Measurements from ENCODE around the gene PCP4. TPM values are rescaled to one million over a fixed set of nuclear protein-coding genes. Genes with fewer than 3 reads are reported as not detected.

The PCP4 gene
- total RNA-seq, 1 experiment from 2014 or later, result 4.7 TPM

DNA sequence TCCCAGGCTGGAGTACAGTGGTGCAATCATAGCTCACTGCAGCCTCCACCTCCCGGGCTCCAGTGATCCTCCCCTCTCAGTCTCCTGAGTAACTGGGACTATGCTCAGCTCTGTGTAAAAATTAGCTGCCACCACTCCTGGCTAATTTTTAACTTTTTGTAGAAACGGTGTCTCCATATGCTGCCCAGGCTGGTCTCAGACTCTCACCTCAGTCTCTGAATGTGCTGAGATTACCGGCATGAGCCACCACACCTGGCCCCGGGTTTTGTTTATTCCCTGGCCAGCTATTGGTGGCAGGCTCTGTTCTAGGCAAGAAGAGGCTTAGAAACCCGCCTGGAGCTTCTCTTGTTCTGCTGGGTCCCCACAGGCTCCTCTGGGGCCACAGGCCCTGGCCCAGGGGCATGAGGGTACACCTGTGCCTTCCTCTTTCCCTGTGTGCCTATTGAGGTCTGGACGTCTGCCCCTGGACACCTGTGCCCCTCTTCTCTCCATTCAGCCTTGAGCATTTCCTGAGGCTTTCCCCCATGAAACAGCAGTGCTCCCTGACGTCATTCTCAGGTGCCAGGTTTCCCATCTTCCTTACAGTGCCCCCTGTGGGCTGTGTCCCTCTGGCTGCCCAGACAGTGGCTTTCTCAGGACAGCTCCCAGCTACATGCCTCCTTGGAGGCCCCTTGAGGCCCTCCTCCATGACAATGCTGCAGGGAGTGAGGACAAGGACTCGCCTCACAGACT lies 57.5 kb downstream of the PCP4 start:
- no peaks in the 10 kb centered on the region for H3K36me3 ChIP-seq (ENCODE audit: control insufficient read depth, insufficient read depth, low read length)
- no TSS peak for BruUV-seq (replicated peaks)
- TF ChIP-seq, protein P1, sequence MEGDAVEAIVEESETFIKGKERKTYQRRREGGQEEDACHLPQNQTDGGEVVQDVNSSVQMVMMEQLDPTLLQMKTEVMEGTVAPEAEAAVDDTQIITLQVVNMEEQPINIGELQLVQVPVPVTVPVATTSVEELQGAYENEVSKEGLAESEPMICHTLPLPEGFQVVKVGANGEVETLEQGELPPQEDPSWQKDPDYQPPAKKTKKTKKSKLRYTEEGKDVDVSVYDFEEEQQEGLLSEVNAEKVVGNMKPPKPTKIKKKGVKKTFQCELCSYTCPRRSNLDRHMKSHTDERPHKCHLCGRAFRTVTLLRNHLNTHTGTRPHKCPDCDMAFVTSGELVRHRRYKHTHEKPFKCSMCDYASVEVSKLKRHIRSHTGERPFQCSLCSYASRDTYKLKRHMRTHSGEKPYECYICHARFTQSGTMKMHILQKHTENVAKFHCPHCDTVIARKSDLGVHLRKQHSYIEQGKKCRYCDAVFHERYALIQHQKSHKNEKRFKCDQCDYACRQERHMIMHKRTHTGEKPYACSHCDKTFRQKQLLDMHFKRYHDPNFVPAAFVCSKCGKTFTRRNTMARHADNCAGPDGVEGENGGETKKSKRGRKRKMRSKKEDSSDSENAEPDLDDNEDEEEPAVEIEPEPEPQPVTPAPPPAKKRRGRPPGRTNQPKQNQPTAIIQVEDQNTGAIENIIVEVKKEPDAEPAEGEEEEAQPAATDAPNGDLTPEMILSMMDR (IDR thresholded peaks at IDR 0.05; ENCODE audit: insufficient read depth in 1 of 2, low read depth in 1 of 2, low read length in 1 of 2, severe bottlenecking in 1 of 2, unreplicated experiment in 1 of 2), result no peak
- no peak overlapping the region for H3K27ac Mint-ChIP-seq (ENCODE audit: unreplicated experiment)
- H3K9me3 Mint-ChIP-seq (ENCODE audit: unreplicated experiment), result no peaks in the 10 kb centered on the region
- no peaks in the 10 kb centered on the region for H3K27me3 ChIP-seq (replicated peaks; ENCODE audit: control insufficient read depth, insufficient read depth, low read length)
- intact Hi-C loops (cut with micrococcal nuclease; ENCODE audit: unreplicated experiment), result no loop called here
- H3K4me3 ChIP-seq (ENCODE audit: low read depth, low read length), result no peak overlapping the region
- H3K4me1 Mint-ChIP-seq (ENCODE audit: low read depth, unreplicated experiment), result no peaks in the 10 kb centered on the region
- no peaks in the 10 kb centered on the region for H3K9me3 ChIP-seq
- no peak overlapping the region for H3K4me3 Mint-ChIP-seq (ENCODE audit: unreplicated experiment)
- H3K27me3 Mint-ChIP-seq (ENCODE audit: insufficient read depth, unreplicated experiment), result no peaks in the 10 kb centered on the region
- no peaks in the 10 kb centered on the region for H3K36me3 Mint-ChIP-seq (ENCODE audit: insufficient read depth, unreplicated experiment)
- no peaks in the 10 kb centered on the region for H3K4me1 ChIP-seq
- POLR2A ChIA-PET, result no interaction called here
- DNase-seq, result no peak
- CTCF ChIA-PET, result no interaction called here

DNA sequence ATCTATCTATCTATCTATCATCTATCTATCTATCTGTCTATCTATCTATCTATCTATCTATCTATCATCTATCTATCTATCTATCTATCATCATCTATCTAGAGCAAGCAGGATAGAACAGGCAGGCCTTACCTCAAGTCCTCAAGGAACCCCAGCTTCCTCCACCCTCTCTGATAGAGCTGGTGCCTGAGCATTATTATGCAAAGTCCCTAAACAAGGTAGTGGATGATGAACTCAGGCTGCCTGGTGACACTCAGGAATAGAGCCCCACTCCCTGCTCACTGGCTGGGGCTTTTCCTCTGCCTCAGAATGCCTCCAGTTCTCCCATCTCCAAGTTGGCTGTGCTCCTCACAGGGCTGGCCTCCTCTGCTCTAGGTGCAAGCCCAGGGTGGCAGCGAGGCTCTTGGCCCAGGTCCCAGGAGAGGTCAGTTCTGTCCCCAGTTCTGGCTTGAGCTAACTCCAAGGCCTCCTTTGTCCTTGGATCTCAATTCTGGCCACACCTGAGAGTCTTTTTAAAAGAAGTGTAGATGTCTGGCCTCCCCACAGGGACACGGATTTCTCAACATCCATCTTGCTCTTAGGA lies 60.2 kb downstream of the PCP4 start:
- CTCF ChIA-PET, result no interaction called here
- H3K4me1 ChIP-seq, result no peaks in the 10 kb centered on the region
- Mint-ChIP-seq H3K9me3 (ENCODE audit: unreplicated experiment) (no peaks in the 10 kb centered on the region), H3K36me3 (ENCODE audit: insufficient read depth, unreplicated experiment) (no peaks in the 10 kb centered on the region), H3K27ac (ENCODE audit: unreplicated experiment) (no peak overlapping the region), H3K4me3 (ENCODE audit: unreplicated experiment) (no peak overlapping the region), H3K27me3 (ENCODE audit: insufficient read depth, unreplicated experiment) (no peaks in the 10 kb centered on the region), H3K4me1 (ENCODE audit: low read depth, unreplicated experiment) (no peaks in the 10 kb centered on the region)
- intact Hi-C loops (cut with micrococcal nuclease; ENCODE audit: unreplicated experiment), result no loop called here
- no peak for DNase-seq
- no TSS peak for BruUV-seq (replicated peaks)
- no peaks in the 10 kb centered on the region for H3K36me3 ChIP-seq (ENCODE audit: control insufficient read depth, insufficient read depth, low read length)
- no peak overlapping the region for H3K4me3 ChIP-seq (ENCODE audit: low read depth, low read length)
- TF ChIP-seq, protein P1 (IDR thresholded peaks at IDR 0.05; ENCODE audit: insufficient read depth in 1 of 2, low read depth in 1 of 2, low read length in 1 of 2, severe bottlenecking in 1 of 2, unreplicated experiment in 1 of 2), result no peak
- POLR2A ChIA-PET, result no interaction called here
- H3K27me3 ChIP-seq (replicated peaks; ENCODE audit: control insufficient read depth, insufficient read depth, low read length), result no peaks in the 10 kb centered on the region
- no peaks in the 10 kb centered on the region for H3K9me3 ChIP-seq

GRCh38 chr21:39932335-39932734 lies 65.1 kb downstream of the PCP4 start:
- CTCF ChIA-PET, result no interaction called here
- POLR2A ChIA-PET, result no interaction called here
- intact Hi-C loops (cut with micrococcal nuclease; ENCODE audit: unreplicated experiment), result no loop called here

More at GRCh38 chr21:39932335-39932734, 65.1 kb downstream of the PCP4 start:
- H3K4me1 ChIP-seq, result no peaks in the 10 kb centered on the region
- no peaks in the 10 kb centered on the region; the same call in 1 of the 2 replicates for H3K9me3 ChIP-seq
- no peaks in the 10 kb centered on the region for H3K9me3 Mint-ChIP-seq (ENCODE audit: unreplicated experiment)
- DNase-seq, result no peak
- H3K4me3 ChIP-seq (ENCODE audit: low read depth, low read length), result no peak overlapping the region
- no peaks in the 10 kb centered on the region for H3K36me3 Mint-ChIP-seq (ENCODE audit: insufficient read depth, unreplicated experiment)
- H3K4me1 Mint-ChIP-seq (ENCODE audit: low read depth, unreplicated experiment), result no peaks in the 10 kb centered on the region
- TF ChIP-seq, protein P1 (IDR thresholded peaks at IDR 0.05; ENCODE audit: insufficient read depth in 1 of 2, low read depth in 1 of 2, low read length in 1 of 2, severe bottlenecking in 1 of 2, unreplicated experiment in 1 of 2), result no peak
- H3K27ac Mint-ChIP-seq (ENCODE audit: unreplicated experiment), result no peak overlapping the region
- BruUV-seq (replicated peaks), result no TSS peak
- H3K36me3 ChIP-seq (ENCODE audit: control insufficient read depth, insufficient read depth, low read length), result no peaks in the 10 kb centered on the region
- H3K27me3 Mint-ChIP-seq (ENCODE audit: insufficient read depth, unreplicated experiment), result no peaks in the 10 kb centered on the region
- H3K27me3 ChIP-seq (replicated peaks; ENCODE audit: control insufficient read depth, insufficient read depth, low read length), result no peaks in the 10 kb centered on the region; the same call in 1 of the 2 replicates
- no peak overlapping the region for H3K4me3 Mint-ChIP-seq (ENCODE audit: unreplicated experiment)

Measured in Caco-2 (cell line).